Vagina (tissue), 2 donors: ENCODE data around the gene UNC119. TPM values are rescaled to one million over a fixed set of nuclear protein-coding genes. Genes with fewer than 3 reads are reported as not detected.

Experiments
- DNase-seq, 2 donors: peaks; one replicate each; pipeline ENCODE4 v3.0.0-alpha.2; 2017; ENCODE audit errors: extremely low spot score in 2 of 2
- H3K27ac ChIP-seq: fragments of 200-600 bp; sonication (generic); one replicate; pipeline ENCODE4 v1.5.1; 2019
- H3K27me3 ChIP-seq: fragments of 200-600 bp; sonication (generic); one replicate; pipeline ENCODE4 v1.5.1; 2019
- H3K36me3 ChIP-seq, 2 donors: fragments of 200-600 bp; sonication (generic); one replicate each; pipeline ENCODE4 v1.5.1; 2017 to 2019
- H3K4me1 ChIP-seq: fragments of 200-600 bp; sonication (generic); one replicate; pipeline ENCODE4 v1.5.1; 2019
- H3K4me3 ChIP-seq, 2 donors: fragments of 200-600 bp; sonication (generic); 1 replicate in 1 of 2; 2 replicates in 1 of 2; pipeline ENCODE4 v1.5.1; 2016 to 2019
- H3K9me3 ChIP-seq: fragments of 200-600 bp; sonication (generic); one replicate; pipeline ENCODE4 v1.5.1; 2019
- POLR2A ChIP-seq, 2 donors: fragments of 450-650 bp; IDR thresholded peaks; one replicate each; pipeline ENCODE4 v1.6.1; 2017; ENCODE audit warnings: antibody characterized with exemption in 2 of 2, mild to moderate bottlenecking in 2 of 2, moderate library complexity in 2 of 2
- POLR2AphosphoS5 ChIP-seq, 2 donors: sonication (generic); formaldehyde crosslinking; IDR thresholded peaks; one replicate each; pipeline ENCODE4 v1.9.0; 2017; ENCODE audit warnings: antibody characterized with exemption in 2 of 2, mild to moderate bottlenecking in 2 of 2, low read depth in 1 of 2; ENCODE audit not compliant: insufficient read depth in 1 of 2
- intact Hi-C: fragments of 100-400 bp; cut with DNase I; formaldehyde crosslinking; loops from one replicate; pipeline ENCODE4 v1.15.1; 2023
- total RNA-seq: library from RNA; depleted of rRNA; stranded (reverse); fragments of >200 nt; gene quantifications from one replicate; pipeline ENCODE4 v1.2.3, GENCODE V29; 2016
- TF ChIP-seq, protein P1 (sequence below), 3 experiments: fragments of 450-650 bp in 2 of 3; fragments of 200-600 bp in 1 of 3; sonication (generic) in 1 of 3; IDR thresholded peaks; one replicate each; pipeline ENCODE4 v1.5.1; 2017 to 2019; ENCODE audit warnings: antibody characterized with exemption in 3 of 3, mild to moderate bottlenecking in 2 of 3, moderate library complexity in 2 of 3

Gene UNC119
- total RNA-seq, 1 donor from 2014 or later: 38.1 TPM

DNA sequence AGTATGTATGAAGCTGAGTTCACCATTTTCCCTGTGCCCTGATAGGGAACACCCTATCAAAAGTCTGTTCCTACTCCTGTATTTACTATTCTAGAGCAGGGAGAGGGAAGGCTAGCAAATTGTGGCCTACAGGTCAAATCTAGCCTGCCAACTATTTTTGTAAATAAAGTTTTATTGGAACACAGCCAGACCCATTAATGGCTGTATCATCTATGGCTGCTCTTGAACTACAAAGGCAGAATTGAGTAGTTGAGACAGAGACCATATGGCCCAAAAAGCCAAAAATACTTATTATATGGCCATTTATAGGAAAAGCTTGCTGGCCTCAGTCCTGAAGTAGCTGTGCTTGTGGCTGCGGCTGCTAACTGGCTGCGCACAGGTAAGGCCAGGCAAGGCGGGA, 28.5 kb upstream of the UNC119 start:
- Histone ChIP-seq H3K9me3 (no peaks in the 10 kb centered on the region), H3K27ac (no peak overlapping the region), H3K36me3 (peaks cover 0 to 12% of the 10 kb centered on the region in 2 donors), H3K4me3 (no peak overlapping the region), H3K4me1 (peaks cover 10% of the 10 kb centered on the region), H3K27me3 (no peaks in the 10 kb centered on the region)
- DNase-seq: no peak
- intact Hi-C loops: loop anchor here (1.0 kb wide), 1 partner anchor 45 kb away; no protein-coding TSS in a partner anchor
- TF ChIP-seq, protein P1, sequence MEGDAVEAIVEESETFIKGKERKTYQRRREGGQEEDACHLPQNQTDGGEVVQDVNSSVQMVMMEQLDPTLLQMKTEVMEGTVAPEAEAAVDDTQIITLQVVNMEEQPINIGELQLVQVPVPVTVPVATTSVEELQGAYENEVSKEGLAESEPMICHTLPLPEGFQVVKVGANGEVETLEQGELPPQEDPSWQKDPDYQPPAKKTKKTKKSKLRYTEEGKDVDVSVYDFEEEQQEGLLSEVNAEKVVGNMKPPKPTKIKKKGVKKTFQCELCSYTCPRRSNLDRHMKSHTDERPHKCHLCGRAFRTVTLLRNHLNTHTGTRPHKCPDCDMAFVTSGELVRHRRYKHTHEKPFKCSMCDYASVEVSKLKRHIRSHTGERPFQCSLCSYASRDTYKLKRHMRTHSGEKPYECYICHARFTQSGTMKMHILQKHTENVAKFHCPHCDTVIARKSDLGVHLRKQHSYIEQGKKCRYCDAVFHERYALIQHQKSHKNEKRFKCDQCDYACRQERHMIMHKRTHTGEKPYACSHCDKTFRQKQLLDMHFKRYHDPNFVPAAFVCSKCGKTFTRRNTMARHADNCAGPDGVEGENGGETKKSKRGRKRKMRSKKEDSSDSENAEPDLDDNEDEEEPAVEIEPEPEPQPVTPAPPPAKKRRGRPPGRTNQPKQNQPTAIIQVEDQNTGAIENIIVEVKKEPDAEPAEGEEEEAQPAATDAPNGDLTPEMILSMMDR (IDR thresholded peaks at IDR 0.05): no peak
- TF ChIP-seq POLR2A (IDR thresholded peaks at IDR 0.05) (no peak), POLR2AphosphoS5 (IDR thresholded peaks at IDR 0.05; ENCODE audit: insufficient read depth in 1 of 2, low read depth in 1 of 2) (no peak)

DNA sequence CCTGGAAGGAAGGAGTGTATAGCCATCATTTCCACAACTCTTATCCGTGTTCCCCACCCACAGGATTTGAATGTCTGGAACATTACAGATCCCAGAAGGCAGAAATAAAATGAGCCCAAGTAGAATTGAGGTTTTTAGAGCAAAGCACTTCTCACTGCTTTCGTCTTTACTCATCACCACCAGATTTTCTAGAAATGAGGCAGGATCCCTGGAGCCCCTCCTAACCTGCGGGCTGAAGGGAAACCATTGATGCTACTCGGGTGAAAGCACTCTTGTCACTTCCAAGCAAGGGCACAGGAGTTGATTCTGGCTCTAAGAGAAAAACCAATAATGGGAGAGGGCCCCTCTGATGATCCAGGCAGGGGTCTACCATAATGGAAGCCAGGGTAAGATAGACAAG, 27.1 kb upstream of the UNC119 start:
- H3K9me3 ChIP-seq: no peaks in the 10 kb centered on the region
- no peak for DNase-seq
- H3K27ac ChIP-seq: no peak overlapping the region
- intact Hi-C loops: no loop called here
- no peak overlapping the region for H3K4me3 ChIP-seq
- TF ChIP-seq, protein P1 (IDR thresholded peaks at IDR 0.05): no peak
- no peak for TF ChIP-seq POLR2AphosphoS5 (IDR thresholded peaks at IDR 0.05; ENCODE audit: insufficient read depth in 1 of 2, low read depth in 1 of 2)
- TF ChIP-seq POLR2A (IDR thresholded peaks at IDR 0.05): no peak
- no peaks in the 10 kb centered on the region for H3K27me3 ChIP-seq
- peaks cover 0 to 7% of the 10 kb centered on the region in 2 donors for H3K36me3 ChIP-seq
- peaks cover 11% of the 10 kb centered on the region for H3K4me1 ChIP-seq

DNA sequence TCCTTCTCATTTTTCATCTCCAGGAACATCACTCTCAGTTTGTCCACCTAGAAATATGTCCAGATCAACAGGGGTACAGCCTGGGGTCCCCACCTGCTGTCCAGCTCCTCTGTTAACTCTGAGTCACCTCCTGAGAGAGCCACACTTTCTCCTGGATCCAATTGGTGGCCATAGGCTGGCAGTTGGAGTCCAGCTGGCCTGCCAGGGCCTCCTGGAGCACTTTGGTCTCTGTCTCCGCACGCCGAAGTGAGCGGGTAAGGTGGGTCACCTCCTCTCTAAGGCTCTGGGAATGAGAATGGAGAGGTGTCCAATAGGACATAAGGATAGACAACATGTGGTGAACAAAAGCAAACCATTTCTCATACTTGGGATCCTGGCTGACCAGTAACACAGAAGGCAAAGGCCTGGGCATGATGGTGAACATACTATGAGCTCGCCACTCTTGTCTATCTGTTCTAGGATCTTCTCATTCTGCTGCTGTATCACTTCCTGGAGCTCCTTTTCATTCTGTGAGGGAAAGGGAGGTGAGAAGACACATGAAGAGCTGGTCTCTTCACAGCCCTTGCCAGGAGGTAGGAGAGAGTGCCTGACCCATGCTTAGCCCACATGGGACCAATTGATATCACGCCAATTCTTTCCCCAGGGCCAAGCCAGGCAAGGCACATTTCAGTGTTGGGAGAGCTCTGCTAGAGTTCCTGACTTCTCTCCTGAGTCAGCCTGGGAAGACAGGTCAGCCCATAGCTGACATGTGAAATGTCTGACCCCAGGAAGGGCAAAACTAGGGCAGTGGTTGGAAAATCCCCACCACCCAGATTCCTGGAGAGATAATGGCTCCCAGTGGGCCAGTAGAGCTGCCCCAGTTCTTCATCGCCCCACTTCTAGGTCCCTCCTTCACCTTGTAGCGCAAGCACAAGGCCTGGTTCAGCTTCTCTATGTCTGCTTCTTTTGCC, 26.1 kb upstream of the UNC119 start:
- peaks cover 11% of the 10 kb centered on the region for H3K4me1 ChIP-seq
- no peaks in the 10 kb centered on the region for H3K9me3 ChIP-seq
- H3K4me3 ChIP-seq: no peak overlapping the region
- TF ChIP-seq POLR2A (IDR thresholded peaks at IDR 0.05) (no peak), POLR2AphosphoS5 (IDR thresholded peaks at IDR 0.05; ENCODE audit: insufficient read depth in 1 of 2, low read depth in 1 of 2) (no peak)
- TF ChIP-seq, protein P1 (IDR thresholded peaks at IDR 0.05): no peak
- DNase-seq: no peak
- no peaks in the 10 kb centered on the region for H3K27me3 ChIP-seq
- intact Hi-C loops: no loop called here
- no peak overlapping the region for H3K27ac ChIP-seq
- H3K36me3 ChIP-seq: no peaks in the 10 kb centered on the region

DNA sequence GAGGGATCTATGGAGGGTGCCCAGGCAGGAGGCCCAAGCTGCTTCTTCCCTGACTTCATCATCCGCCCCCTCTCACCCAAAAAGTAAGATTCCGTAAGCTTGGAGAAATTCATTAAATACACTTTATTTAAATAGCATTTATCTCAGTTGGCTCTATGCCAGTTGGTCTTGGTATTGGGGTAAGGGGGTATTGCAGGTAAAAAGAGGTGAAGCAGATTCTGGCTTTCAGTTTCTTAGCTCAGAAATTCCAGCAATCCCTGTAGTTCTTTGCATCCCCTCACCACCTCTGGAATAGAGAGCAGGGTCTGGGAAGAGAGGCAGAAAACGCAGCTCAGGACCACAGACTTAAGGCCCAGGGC, 25.0 kb upstream of the UNC119 start:
- Histone ChIP-seq H3K27ac (peak overlapping the region; percentile 28), H3K4me1 (peaks cover 14% of the 10 kb centered on the region), H3K36me3 (no peaks in the 10 kb centered on the region), H3K4me3 (peak overlapping the region in 1 of 2 donors; percentile 21), H3K9me3 (no peaks in the 10 kb centered on the region), H3K27me3 (no peaks in the 10 kb centered on the region)
- DNase-seq: no peak
- TF ChIP-seq POLR2AphosphoS5 (IDR thresholded peaks at IDR 0.05; ENCODE audit: insufficient read depth in 1 of 2, low read depth in 1 of 2): no peak
- TF ChIP-seq, protein P1 (IDR thresholded peaks at IDR 0.05): no peak
- TF ChIP-seq POLR2A (IDR thresholded peaks at IDR 0.05): no peak
- intact Hi-C loops: no loop called here
